ENCODE measurements around the gene MAG.

DNA sequence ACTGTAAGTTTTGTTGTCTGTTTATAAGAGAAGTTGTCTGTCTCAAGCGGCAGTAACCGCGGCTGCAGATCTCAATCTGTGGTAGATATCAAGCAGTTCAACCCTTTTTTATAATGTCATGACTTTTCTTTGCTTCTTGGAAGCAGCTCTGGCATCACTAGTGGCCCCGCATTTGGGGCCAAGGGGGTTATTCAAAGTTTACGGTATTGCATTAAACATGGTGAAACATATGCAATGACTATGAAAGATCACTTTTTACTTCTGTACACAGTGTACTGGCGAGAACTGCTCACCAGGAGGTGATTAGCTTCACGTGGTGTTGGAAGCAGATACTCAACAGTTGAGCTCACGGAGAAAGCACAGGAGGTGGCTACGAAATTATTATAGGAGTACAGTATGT, 61.7 kb downstream of the MAG start:
- TF ChIP-seq POLR2A (IDR thresholded peaks at IDR 0.05) = no peak
- TF ChIP-seq, protein P1, sequence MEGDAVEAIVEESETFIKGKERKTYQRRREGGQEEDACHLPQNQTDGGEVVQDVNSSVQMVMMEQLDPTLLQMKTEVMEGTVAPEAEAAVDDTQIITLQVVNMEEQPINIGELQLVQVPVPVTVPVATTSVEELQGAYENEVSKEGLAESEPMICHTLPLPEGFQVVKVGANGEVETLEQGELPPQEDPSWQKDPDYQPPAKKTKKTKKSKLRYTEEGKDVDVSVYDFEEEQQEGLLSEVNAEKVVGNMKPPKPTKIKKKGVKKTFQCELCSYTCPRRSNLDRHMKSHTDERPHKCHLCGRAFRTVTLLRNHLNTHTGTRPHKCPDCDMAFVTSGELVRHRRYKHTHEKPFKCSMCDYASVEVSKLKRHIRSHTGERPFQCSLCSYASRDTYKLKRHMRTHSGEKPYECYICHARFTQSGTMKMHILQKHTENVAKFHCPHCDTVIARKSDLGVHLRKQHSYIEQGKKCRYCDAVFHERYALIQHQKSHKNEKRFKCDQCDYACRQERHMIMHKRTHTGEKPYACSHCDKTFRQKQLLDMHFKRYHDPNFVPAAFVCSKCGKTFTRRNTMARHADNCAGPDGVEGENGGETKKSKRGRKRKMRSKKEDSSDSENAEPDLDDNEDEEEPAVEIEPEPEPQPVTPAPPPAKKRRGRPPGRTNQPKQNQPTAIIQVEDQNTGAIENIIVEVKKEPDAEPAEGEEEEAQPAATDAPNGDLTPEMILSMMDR (IDR thresholded peaks at IDR 0.05) = no peak

All from transverse colon (tissue), 3 donors.